ENCODE measurements around the gene HDAC9. TPM values are rescaled to one million over a fixed set of nuclear protein-coding genes. Genes with fewer than 3 reads are reported as not detected.

HDAC9 gene
- total and polyA plus RNA-seq, 4 donors, result 2.2 to 41.0 (median 4.1) TPM

GRCh38 chr7:18846765-18847215 lies 351.2 kb downstream of the HDAC9 start:
- 71 to 75% methylated on average over 4 of the region's 4 CpGs for WGBS, 2 donors

GRCh38 chr7:18849130-18849529 lies 353.6 kb downstream of the HDAC9 start:
- DNase-seq (no peak), ATAC-seq (ENCODE audit: insufficient read depth, low FRiP score) (no peak)
- Histone ChIP-seq H3K9me3 (ENCODE audit: control insufficient read depth in 4 of 4, insufficient read depth in 3 of 4, low read length in 3 of 4) (no peaks in the 10 kb centered on the region), H3K4me1 (ENCODE audit: control insufficient read depth in 5 of 5, insufficient read depth in 5 of 5, low read length in 5 of 5) (no peaks in the 10 kb centered on the region), H3K27ac (ENCODE audit: low read depth in 1 of 2, low read length in 1 of 2) (no peak overlapping the region), H3K4me3 (no peak overlapping the region), H3K9ac (ENCODE audit: insufficient read depth in 1 of 2, low read length in 2 of 2) (no peak overlapping the region), H3K36me3 (ENCODE audit: control insufficient read depth in 4 of 4, insufficient read depth in 4 of 4, low read length in 4 of 4) (peaks cover 0 to 2% (median 0%) of the 10 kb centered on the region in 4 donors), H3K27me3 (ENCODE audit: control insufficient read depth in 3 of 3, insufficient read depth in 3 of 3, low read length in 2 of 3) (no peaks in the 10 kb centered on the region)
- 51 to 90% methylated on average over 1 of the region's 1 CpG for whole genome bisulfite sequencing, 2 donors
- TF ChIP-seq, protein P1, sequence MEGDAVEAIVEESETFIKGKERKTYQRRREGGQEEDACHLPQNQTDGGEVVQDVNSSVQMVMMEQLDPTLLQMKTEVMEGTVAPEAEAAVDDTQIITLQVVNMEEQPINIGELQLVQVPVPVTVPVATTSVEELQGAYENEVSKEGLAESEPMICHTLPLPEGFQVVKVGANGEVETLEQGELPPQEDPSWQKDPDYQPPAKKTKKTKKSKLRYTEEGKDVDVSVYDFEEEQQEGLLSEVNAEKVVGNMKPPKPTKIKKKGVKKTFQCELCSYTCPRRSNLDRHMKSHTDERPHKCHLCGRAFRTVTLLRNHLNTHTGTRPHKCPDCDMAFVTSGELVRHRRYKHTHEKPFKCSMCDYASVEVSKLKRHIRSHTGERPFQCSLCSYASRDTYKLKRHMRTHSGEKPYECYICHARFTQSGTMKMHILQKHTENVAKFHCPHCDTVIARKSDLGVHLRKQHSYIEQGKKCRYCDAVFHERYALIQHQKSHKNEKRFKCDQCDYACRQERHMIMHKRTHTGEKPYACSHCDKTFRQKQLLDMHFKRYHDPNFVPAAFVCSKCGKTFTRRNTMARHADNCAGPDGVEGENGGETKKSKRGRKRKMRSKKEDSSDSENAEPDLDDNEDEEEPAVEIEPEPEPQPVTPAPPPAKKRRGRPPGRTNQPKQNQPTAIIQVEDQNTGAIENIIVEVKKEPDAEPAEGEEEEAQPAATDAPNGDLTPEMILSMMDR (IDR thresholded peaks at IDR 0.05; ENCODE audit: control extremely low read depth, extremely low read depth), result no peak

More at GRCh38 chr7:18846765-18847215, 351.2 kb downstream of the HDAC9 start:
- no peaks in the 10 kb centered on the region for H3K27me3 ChIP-seq (ENCODE audit: control insufficient read depth in 3 of 3, insufficient read depth in 3 of 3, low read length in 2 of 3)
- no peak overlapping the region for H3K27ac ChIP-seq (ENCODE audit: low read depth in 1 of 2, low read length in 1 of 2)
- ATAC-seq (ENCODE audit: insufficient read depth, low FRiP score) (no peak), DNase-seq (no peak)
- no peak overlapping the region for H3K9ac ChIP-seq (ENCODE audit: insufficient read depth in 1 of 2, low read length in 2 of 2)
- TF ChIP-seq, protein P1 (IDR thresholded peaks at IDR 0.05; ENCODE audit: control extremely low read depth, extremely low read depth), result no peak
- no peaks in the 10 kb centered on the region for H3K9me3 ChIP-seq (ENCODE audit: control insufficient read depth in 4 of 4, insufficient read depth in 3 of 4, low read length in 3 of 4)
- H3K4me1 ChIP-seq (ENCODE audit: control insufficient read depth in 5 of 5, insufficient read depth in 5 of 5, low read length in 5 of 5), result no peaks in the 10 kb centered on the region
- no peak overlapping the region for H3K4me3 ChIP-seq
- H3K36me3 ChIP-seq (ENCODE audit: control insufficient read depth in 4 of 4, insufficient read depth in 4 of 4, low read length in 4 of 4), result peaks cover 0 to 2% (median 0%) of the 10 kb centered on the region in 4 donors

- H3K27me3 ChIP-seq (ENCODE audit: control insufficient read depth in 3 of 3, insufficient read depth in 3 of 3, low read length in 2 of 3), result no peaks in the 10 kb centered on the region
- TF ChIP-seq, protein P1 (IDR thresholded peaks at IDR 0.05; ENCODE audit: control extremely low read depth, extremely low read depth), result no peak
- H3K9ac ChIP-seq (ENCODE audit: insufficient read depth in 1 of 2, low read length in 2 of 2), result no peak overlapping the region
- whole genome bisulfite sequencing, 2 donors, result 90 to 92% methylated on average over 4 of the region's 4 CpGs
- ATAC-seq (ENCODE audit: insufficient read depth, low FRiP score) (no peak), DNase-seq (no peak)
- H3K4me3 ChIP-seq, result no peak overlapping the region
- no peaks in the 10 kb centered on the region for H3K9me3 ChIP-seq (ENCODE audit: control insufficient read depth in 4 of 4, insufficient read depth in 3 of 4, low read length in 3 of 4)
- H3K27ac ChIP-seq (ENCODE audit: low read depth in 1 of 2, low read length in 1 of 2), result no peak overlapping the region
- H3K36me3 ChIP-seq (ENCODE audit: control insufficient read depth in 4 of 4, insufficient read depth in 4 of 4, low read length in 4 of 4), result no peaks in the 10 kb centered on the region
- no peaks in the 10 kb centered on the region for H3K4me1 ChIP-seq (ENCODE audit: control insufficient read depth in 5 of 5, insufficient read depth in 5 of 5, low read length in 5 of 5)
Observed at GRCh38 chr7:18855796-18856195, 360.2 kb downstream of the HDAC9 start.

DNA sequence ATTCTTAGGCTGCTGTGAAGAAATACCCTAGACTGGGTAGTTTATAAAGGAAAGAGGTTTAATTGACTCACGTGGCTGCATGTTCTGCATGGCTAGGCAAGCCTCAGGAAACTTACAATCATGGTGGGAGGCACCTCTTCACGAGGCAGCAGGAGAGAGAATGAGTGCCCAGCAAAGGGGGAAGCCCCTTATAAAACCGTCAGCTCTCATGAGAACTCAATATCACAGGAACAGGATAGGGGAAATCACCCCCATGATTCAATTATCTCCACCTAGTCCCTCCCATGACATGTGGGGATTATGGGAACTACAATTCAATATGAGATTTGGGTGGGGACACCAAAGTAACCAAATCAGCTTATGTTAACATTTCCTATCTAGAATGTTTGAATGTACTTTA lies 362.7 kb downstream of the HDAC9 start:
- WGBS, 2 donors, result 71 to 80% methylated on average over 3 of the region's 3 CpGs
- Histone ChIP-seq H3K9me3 (ENCODE audit: control insufficient read depth in 4 of 4, insufficient read depth in 3 of 4, low read length in 3 of 4) (no peaks in the 10 kb centered on the region), H3K36me3 (ENCODE audit: control insufficient read depth in 4 of 4, insufficient read depth in 4 of 4, low read length in 4 of 4) (no peaks in the 10 kb centered on the region), H3K4me3 (no peak overlapping the region), H3K27ac (ENCODE audit: low read depth in 1 of 2, low read length in 1 of 2) (no peak overlapping the region), H3K27me3 (ENCODE audit: control insufficient read depth in 3 of 3, insufficient read depth in 3 of 3, low read length in 2 of 3) (no peaks in the 10 kb centered on the region), H3K9ac (ENCODE audit: insufficient read depth in 1 of 2, low read length in 2 of 2) (no peak overlapping the region), H3K4me1 (ENCODE audit: control insufficient read depth in 5 of 5, insufficient read depth in 5 of 5, low read length in 5 of 5) (no peaks in the 10 kb centered on the region)
- no peak for ATAC-seq (ENCODE audit: insufficient read depth, low FRiP score)
- TF ChIP-seq, protein P1 (IDR thresholded peaks at IDR 0.05; ENCODE audit: control extremely low read depth, extremely low read depth), result no peak
- no peak for DNase-seq
